Heart left ventricle (tissue), 13 donors: ENCODE data around the gene CAND1.

Experiments used
- POLR2A ChIP-seq, 2 donors: fragments of 450-650 bp; IDR thresholded peaks; one replicate each; pipeline ENCODE4 v1.6.1; 2017; ENCODE audit warnings: antibody characterized with exemption in 2 of 2, mild to moderate bottlenecking in 2 of 2, moderate library complexity in 2 of 2
- TF ChIP-seq, protein P1 (sequence below), 12 donors: fragments of 200-600 bp; sonication (generic) in 4 of 12; IDR thresholded peaks; one replicate each; pipeline versions ENCODE4 v1.5.0 to v1.8.0; 2018 to 2022; ENCODE audit warnings: antibody characterized with exemption in 12 of 12, mild to moderate bottlenecking in 5 of 12
- donor health status: ischemic (EF 13 %, LVEDD 7.1; RV severe dilation, severe dysfunction).
- donor health status: DM: no; HTN: yes; CAD: no.
- donor health status: DM: no; HTN: no; CAD: no.
- donor health status: ischemic (EF 25% LVEDD 6.9; RV normal size, moderate dysfunction).
- donor health status: ischemic (EF 25% LVEDD 5.7; RV mildly dilated, moderate dysfunction).
- donor health status: ischemic (EF 35%, LVEDD 5.7; RV mildly dilated, moderate dysfunction).
- donor health status: nonischemic (EF 11% LVEDD 7.7; RV severe dilation, severe dysfunction).
- donor health status: DM: yes; HTN: yes; CAD: no.
- donor health status: PGD.
- donor health status: ischemic (EF 29% LVEDD 5.4; RV normal size, mild dysfunction).
- donor health status: nonischemic (EF 23%, LVEDD 6.1; RV moderate dilation, normal function).

DNA sequence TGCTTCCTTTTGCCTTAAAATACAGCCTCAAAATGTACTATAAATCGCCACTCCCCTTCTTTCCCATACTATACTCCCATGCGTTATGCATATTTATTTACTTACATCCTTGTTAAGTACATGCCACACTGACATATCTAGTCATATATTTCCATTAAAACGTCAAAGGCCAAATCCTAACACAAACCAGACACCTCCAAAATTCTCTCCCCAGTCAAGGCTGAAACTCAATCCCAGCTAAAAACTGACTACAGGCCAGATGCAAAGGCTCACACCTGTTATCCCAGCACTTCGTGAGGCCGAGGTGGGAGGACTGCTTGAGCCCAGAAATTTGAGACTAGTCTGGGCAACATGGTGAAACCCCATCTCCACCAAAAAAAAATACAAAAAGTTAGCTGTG lies 5.7 kb upstream of the CAND1 start:
- TF ChIP-seq, protein P1, sequence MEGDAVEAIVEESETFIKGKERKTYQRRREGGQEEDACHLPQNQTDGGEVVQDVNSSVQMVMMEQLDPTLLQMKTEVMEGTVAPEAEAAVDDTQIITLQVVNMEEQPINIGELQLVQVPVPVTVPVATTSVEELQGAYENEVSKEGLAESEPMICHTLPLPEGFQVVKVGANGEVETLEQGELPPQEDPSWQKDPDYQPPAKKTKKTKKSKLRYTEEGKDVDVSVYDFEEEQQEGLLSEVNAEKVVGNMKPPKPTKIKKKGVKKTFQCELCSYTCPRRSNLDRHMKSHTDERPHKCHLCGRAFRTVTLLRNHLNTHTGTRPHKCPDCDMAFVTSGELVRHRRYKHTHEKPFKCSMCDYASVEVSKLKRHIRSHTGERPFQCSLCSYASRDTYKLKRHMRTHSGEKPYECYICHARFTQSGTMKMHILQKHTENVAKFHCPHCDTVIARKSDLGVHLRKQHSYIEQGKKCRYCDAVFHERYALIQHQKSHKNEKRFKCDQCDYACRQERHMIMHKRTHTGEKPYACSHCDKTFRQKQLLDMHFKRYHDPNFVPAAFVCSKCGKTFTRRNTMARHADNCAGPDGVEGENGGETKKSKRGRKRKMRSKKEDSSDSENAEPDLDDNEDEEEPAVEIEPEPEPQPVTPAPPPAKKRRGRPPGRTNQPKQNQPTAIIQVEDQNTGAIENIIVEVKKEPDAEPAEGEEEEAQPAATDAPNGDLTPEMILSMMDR (IDR thresholded peaks at IDR 0.05), result no peak
- no peak for TF ChIP-seq POLR2A (IDR thresholded peaks at IDR 0.05)
